Right lobe of liver (tissue), 4 donors: ENCODE results near the gene B4GALT2.

ENCODE experiments used
- POLR2A ChIP-seq: fragments of 450-650 bp; IDR thresholded peaks from one replicate; pipeline ENCODE4 v1.6.1; 2017; ENCODE audit warnings: antibody characterized with exemption, mild to moderate bottlenecking
- TF ChIP-seq, protein P1 (sequence below), 4 donors: fragments of 200-600 bp in 3 of 4; fragments of 450-650 bp in 1 of 4; IDR thresholded peaks; one replicate each; pipeline versions ENCODE4 v1.5.1 to v1.8.0; 2016 to 2022; ENCODE audit warnings: antibody characterized with exemption in 4 of 4, mild to moderate bottlenecking in 2 of 4
- donor health status: DM: no; HTN: no; CAD: no.
- donor health status: DM: no; HTN: no; CAD: no.
- donor health status: DM: no; HTN: yes; CAD: no.

GRCh38 chr1:44021581-44022321 lies 42.7 kb downstream of the B4GALT2 start:
- TF ChIP-seq, protein P1, sequence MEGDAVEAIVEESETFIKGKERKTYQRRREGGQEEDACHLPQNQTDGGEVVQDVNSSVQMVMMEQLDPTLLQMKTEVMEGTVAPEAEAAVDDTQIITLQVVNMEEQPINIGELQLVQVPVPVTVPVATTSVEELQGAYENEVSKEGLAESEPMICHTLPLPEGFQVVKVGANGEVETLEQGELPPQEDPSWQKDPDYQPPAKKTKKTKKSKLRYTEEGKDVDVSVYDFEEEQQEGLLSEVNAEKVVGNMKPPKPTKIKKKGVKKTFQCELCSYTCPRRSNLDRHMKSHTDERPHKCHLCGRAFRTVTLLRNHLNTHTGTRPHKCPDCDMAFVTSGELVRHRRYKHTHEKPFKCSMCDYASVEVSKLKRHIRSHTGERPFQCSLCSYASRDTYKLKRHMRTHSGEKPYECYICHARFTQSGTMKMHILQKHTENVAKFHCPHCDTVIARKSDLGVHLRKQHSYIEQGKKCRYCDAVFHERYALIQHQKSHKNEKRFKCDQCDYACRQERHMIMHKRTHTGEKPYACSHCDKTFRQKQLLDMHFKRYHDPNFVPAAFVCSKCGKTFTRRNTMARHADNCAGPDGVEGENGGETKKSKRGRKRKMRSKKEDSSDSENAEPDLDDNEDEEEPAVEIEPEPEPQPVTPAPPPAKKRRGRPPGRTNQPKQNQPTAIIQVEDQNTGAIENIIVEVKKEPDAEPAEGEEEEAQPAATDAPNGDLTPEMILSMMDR (IDR thresholded peaks at IDR 0.05), result no peak
- no peak for TF ChIP-seq POLR2A
